ENCODE measurements around the gene FAM3B.

FAM3B gene

DNA sequence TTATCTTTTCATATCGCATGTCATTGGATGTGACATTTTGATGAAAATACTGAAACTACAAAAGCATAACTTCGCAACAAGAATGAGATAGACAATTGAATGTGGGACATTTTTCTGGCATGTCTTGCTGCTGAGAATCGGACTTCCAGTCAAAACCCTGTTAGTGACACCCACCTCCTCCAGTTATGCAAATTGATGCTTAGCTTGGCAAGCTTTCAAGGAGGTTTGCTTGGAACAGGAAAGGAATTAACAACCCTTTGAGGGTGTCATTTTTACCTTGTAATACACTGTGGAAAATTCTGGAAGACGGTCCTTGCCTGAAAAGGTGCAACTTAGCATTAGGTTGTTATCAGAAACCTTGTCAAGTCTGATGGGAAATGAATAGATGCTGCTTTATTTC, 38.8 kb upstream of the FAM3B start:
- Histone ChIP-seq H3K14ac (ENCODE audit: low read length) (no peak overlapping the region), H3K23ac (ENCODE audit: low read length) (no peak overlapping the region), H3K4me3 (ENCODE audit: low read depth, low read length) (no peak overlapping the region), H4K91ac (ENCODE audit: low read depth, low read length) (no peak overlapping the region), H3K27me3 (ENCODE audit: insufficient read depth, low read length) (no peaks in the 10 kb centered on the region), H2BK12ac (ENCODE audit: low read length) (no peak overlapping the region), H3K79me2 (ENCODE audit: control insufficient read depth, insufficient read depth, low read length, poor library complexity) (no peaks in the 10 kb centered on the region), H3K9ac (ENCODE audit: low read length) (no peak overlapping the region), H3K4me1 (ENCODE audit: control insufficient read depth in 1 of 2, insufficient read depth in 2 of 2, low read length in 2 of 2) (no peaks in the 10 kb centered on the region), H4K8ac (ENCODE audit: low read depth, low read length) (no peak overlapping the region), H3K18ac (ENCODE audit: low read length) (no peak overlapping the region), H2BK120ac (ENCODE audit: insufficient read depth, low read length, poor library complexity) (no peak overlapping the region), H3K4me2 (ENCODE audit: low read length) (no peak overlapping the region), H3K36me3 (ENCODE audit: control insufficient read depth in 1 of 2, insufficient read depth in 2 of 2, low read length in 2 of 2) (no peaks in the 10 kb centered on the region), H4K12ac (ENCODE audit: low read depth, low read length) (no peak overlapping the region), H3K79me1 (ENCODE audit: low read length) (no peaks in the 10 kb centered on the region), H2AK5ac (ENCODE audit: low read length) (no peak overlapping the region), H2BK5ac (ENCODE audit: low read depth, low read length, poor library complexity) (no peak overlapping the region), H3K27ac (ENCODE audit: low read depth, low read length) (no peak overlapping the region), H3K4ac (ENCODE audit: low read depth, low read length) (no peak overlapping the region), H3K9me3 (ENCODE audit: insufficient read depth, low read depth, low read length) (no peaks in the 10 kb centered on the region), H2AFZ (ENCODE audit: insufficient read depth, low read length, poor library complexity) (no peak overlapping the region)
- no peak for DNase-seq
- WGBS (ENCODE audit: extremely low coverage, insufficient coverage, insufficient read length), result no CpG with 5 or more reads among the region's 4 CpGs

DNA sequence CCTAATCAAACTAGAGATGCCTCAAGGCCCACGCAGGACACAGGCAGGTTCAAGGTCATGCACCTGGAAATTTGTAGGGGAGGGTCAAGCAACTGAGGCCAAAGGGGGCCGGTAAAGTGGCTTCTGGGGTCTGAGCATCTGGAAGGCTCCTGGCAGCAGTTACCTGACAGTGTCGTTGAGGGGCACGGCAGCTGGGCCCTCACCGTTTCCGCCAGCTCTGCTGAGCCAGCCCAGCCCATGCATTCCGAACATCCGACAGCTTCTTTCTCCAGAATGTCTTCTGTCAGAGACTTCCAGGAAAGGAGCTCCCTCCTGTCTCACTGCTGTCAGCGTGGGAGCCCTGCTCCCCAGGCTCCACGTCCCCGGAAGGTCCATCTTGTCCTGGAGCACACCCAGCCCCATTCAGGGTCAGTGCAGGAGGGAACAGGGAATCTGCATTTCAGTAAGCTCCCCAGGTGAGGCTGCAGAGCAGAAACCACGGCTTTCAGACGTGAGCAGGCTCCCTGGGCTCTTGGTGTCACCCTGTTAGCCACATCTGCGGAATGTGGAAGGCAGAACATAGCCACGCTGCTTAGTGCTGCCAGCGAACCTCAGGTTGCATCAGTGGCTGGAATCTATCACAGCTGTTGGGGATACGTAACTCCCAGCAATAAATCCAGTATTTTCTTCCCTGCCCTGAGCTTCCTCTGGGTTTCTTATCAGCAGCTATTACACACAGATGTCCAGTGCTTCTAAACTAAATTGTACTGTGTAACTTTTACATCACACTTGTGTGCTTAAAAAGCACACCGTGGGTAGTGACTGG, 36.3 kb upstream of the FAM3B start:
- Histone ChIP-seq H3K4ac (ENCODE audit: low read depth, low read length) (no peak overlapping the region), H3K4me1 (ENCODE audit: control insufficient read depth in 1 of 2, insufficient read depth in 2 of 2, low read length in 2 of 2) (no peaks in the 10 kb centered on the region), H3K14ac (ENCODE audit: low read length) (no peak overlapping the region), H3K9ac (ENCODE audit: low read length) (no peak overlapping the region), H3K79me1 (ENCODE audit: low read length) (no peaks in the 10 kb centered on the region), H3K23ac (ENCODE audit: low read length) (no peak overlapping the region), H3K27me3 (ENCODE audit: insufficient read depth, low read length) (no peaks in the 10 kb centered on the region), H2BK120ac (ENCODE audit: insufficient read depth, low read length, poor library complexity) (no peak overlapping the region), H4K91ac (ENCODE audit: low read depth, low read length) (no peak overlapping the region), H3K27ac (ENCODE audit: low read depth, low read length) (no peak overlapping the region), H3K9me3 (ENCODE audit: insufficient read depth, low read depth, low read length) (no peaks in the 10 kb centered on the region), H4K12ac (ENCODE audit: low read depth, low read length) (no peak overlapping the region), H3K4me3 (ENCODE audit: low read depth, low read length) (no peak overlapping the region), H3K18ac (ENCODE audit: low read length) (no peak overlapping the region), H2AFZ (ENCODE audit: insufficient read depth, low read length, poor library complexity) (no peak overlapping the region), H2AK5ac (ENCODE audit: low read length) (no peak overlapping the region), H3K36me3 (ENCODE audit: control insufficient read depth in 1 of 2, insufficient read depth in 2 of 2, low read length in 2 of 2) (no peaks in the 10 kb centered on the region), H3K79me2 (ENCODE audit: control insufficient read depth, insufficient read depth, low read length, poor library complexity) (no peaks in the 10 kb centered on the region), H3K4me2 (ENCODE audit: low read length) (no peak overlapping the region), H2BK12ac (ENCODE audit: low read length) (no peak overlapping the region), H4K8ac (ENCODE audit: low read depth, low read length) (no peak overlapping the region), H2BK5ac (ENCODE audit: low read depth, low read length, poor library complexity) (no peak overlapping the region)
- peak; percentile 2 to 21 for DNase-seq
- WGBS (ENCODE audit: extremely low coverage, insufficient coverage, insufficient read length), result no CpG with 5 or more reads among the region's 18 CpGs

DNA sequence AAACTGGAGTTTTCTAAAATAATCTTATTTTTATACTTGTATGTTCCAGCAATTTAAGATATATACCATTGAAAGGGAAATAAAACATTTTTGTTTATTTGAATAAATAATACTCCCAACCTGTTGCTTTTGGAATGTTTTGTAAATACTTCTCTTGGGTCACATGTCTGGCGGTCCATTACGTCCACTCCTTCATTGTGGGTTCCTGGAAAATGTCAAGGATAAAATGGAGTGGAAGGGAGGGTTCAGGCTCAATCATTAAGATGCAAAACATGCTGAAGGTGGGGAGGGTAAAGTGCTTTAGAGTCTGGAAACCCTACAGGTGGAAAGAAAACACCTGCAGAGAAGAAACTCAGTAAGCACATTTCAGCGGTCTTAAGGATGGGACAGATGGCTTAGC, 34.2 kb upstream of the FAM3B start:
- Histone ChIP-seq H3K27ac (ENCODE audit: low read depth, low read length) (no peak overlapping the region), H3K27me3 (ENCODE audit: insufficient read depth, low read length) (no peaks in the 10 kb centered on the region), H2BK12ac (ENCODE audit: low read length) (no peak overlapping the region), H3K4me1 (ENCODE audit: control insufficient read depth in 1 of 2, insufficient read depth in 2 of 2, low read length in 2 of 2) (no peaks in the 10 kb centered on the region), H3K9me3 (ENCODE audit: insufficient read depth, low read depth, low read length) (no peaks in the 10 kb centered on the region), H2BK120ac (ENCODE audit: insufficient read depth, low read length, poor library complexity) (no peak overlapping the region), H3K4me2 (ENCODE audit: low read length) (no peak overlapping the region), H3K14ac (ENCODE audit: low read length) (no peak overlapping the region), H3K9ac (ENCODE audit: low read length) (no peak overlapping the region), H3K4ac (ENCODE audit: low read depth, low read length) (no peak overlapping the region), H4K8ac (ENCODE audit: low read depth, low read length) (no peak overlapping the region), H3K79me2 (ENCODE audit: control insufficient read depth, insufficient read depth, low read length, poor library complexity) (no peaks in the 10 kb centered on the region), H2AFZ (ENCODE audit: insufficient read depth, low read length, poor library complexity) (no peak overlapping the region), H3K36me3 (ENCODE audit: control insufficient read depth in 1 of 2, insufficient read depth in 2 of 2, low read length in 2 of 2) (no peaks in the 10 kb centered on the region), H2BK5ac (ENCODE audit: low read depth, low read length, poor library complexity) (no peak overlapping the region), H3K79me1 (ENCODE audit: low read length) (no peaks in the 10 kb centered on the region), H3K4me3 (ENCODE audit: low read depth, low read length) (no peak overlapping the region), H3K18ac (ENCODE audit: low read length) (no peak overlapping the region), H4K91ac (ENCODE audit: low read depth, low read length) (no peak overlapping the region), H4K12ac (ENCODE audit: low read depth, low read length) (no peak overlapping the region), H2AK5ac (ENCODE audit: low read length) (no peak overlapping the region), H3K23ac (ENCODE audit: low read length) (no peak overlapping the region)
- DNase-seq, result no peak
- WGBS (ENCODE audit: extremely low coverage, insufficient coverage, insufficient read length), result no CpG with 5 or more reads among the region's 3 CpGs

DNA sequence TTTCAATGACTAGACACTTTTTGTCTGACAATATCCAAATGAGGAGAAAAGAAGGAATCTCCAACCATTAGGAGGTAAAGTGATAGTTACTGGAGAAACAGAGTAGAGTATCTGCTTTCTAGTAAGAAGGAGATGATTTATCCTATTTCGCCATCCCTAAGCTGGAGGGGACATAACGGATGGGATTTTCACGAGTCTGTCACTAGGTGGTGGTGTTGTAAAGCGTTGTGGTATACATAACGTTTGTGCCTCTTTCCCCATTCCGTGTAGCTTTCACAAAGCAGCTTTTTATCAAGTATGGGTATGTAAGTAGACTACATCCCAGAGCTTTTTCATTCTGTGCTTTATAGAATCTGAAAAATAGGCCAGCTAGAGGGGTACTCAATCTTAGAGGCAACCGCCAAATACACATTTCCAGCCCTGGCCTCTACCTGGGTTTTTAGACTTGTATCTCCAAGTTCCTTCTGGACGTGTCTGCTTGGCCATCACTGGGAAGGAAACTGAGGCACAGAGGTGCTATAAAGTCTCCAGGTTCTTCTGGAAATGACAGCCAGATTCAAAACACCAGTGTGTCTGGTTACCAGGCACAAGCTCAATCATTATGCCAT, 33.3 kb upstream of the FAM3B start:
- Histone ChIP-seq H4K12ac (ENCODE audit: low read depth, low read length) (no peak overlapping the region), H2BK5ac (ENCODE audit: low read depth, low read length, poor library complexity) (no peak overlapping the region), H3K4me1 (ENCODE audit: control insufficient read depth in 1 of 2, insufficient read depth in 2 of 2, low read length in 2 of 2) (no peaks in the 10 kb centered on the region), H4K91ac (ENCODE audit: low read depth, low read length) (no peak overlapping the region), H3K27me3 (ENCODE audit: insufficient read depth, low read length) (no peaks in the 10 kb centered on the region), H2BK12ac (ENCODE audit: low read length) (no peak overlapping the region), H3K79me1 (ENCODE audit: low read length) (no peaks in the 10 kb centered on the region), H3K14ac (ENCODE audit: low read length) (no peak overlapping the region), H3K9ac (ENCODE audit: low read length) (no peak overlapping the region), H3K9me3 (ENCODE audit: insufficient read depth, low read depth, low read length) (no peaks in the 10 kb centered on the region), H3K79me2 (ENCODE audit: control insufficient read depth, insufficient read depth, low read length, poor library complexity) (no peaks in the 10 kb centered on the region), H3K4me3 (ENCODE audit: low read depth, low read length) (no peak overlapping the region), H3K18ac (ENCODE audit: low read length) (no peak overlapping the region), H3K23ac (ENCODE audit: low read length) (no peak overlapping the region), H2AK5ac (ENCODE audit: low read length) (no peak overlapping the region), H3K36me3 (ENCODE audit: control insufficient read depth in 1 of 2, insufficient read depth in 2 of 2, low read length in 2 of 2) (no peaks in the 10 kb centered on the region), H2BK120ac (ENCODE audit: insufficient read depth, low read length, poor library complexity) (no peak overlapping the region), H3K4ac (ENCODE audit: low read depth, low read length) (no peak overlapping the region), H3K4me2 (ENCODE audit: low read length) (no peak overlapping the region), H4K8ac (ENCODE audit: low read depth, low read length) (no peak overlapping the region), H2AFZ (ENCODE audit: insufficient read depth, low read length, poor library complexity) (no peak overlapping the region), H3K27ac (ENCODE audit: low read depth, low read length) (no peak overlapping the region)
- peak; percentile 54 to 90 for DNase-seq
- no CpG with 5 or more reads among the region's 8 CpGs for WGBS (ENCODE audit: extremely low coverage, insufficient coverage, insufficient read length)
